ENCODE measurements around the gene IRAK1. TPM values are rescaled to one million over a fixed set of nuclear protein-coding genes. Genes with fewer than 3 reads are reported as not detected.
"Not testable (repeated sequence)": the region's sequence is repeated elsewhere in the genome, so short reads cannot be mapped to it uniquely, and the experiment has no call there.

The IRAK1 gene
- polyA plus RNA-seq, 1 donor from 2014 or later, result 6.8 TPM

- Histone ChIP-seq H2AFZ (ENCODE audit: low read depth, low read length) (no peak overlapping the region), H3K9me2 (ENCODE audit: insufficient read depth, low read length) (no peaks in the 10 kb centered on the region), H4K20me1 (ENCODE audit: insufficient read depth) (no peaks in the 10 kb centered on the region), H3F3A (ENCODE audit: insufficient read depth, low read length, poor library complexity, severe bottlenecking) (no peaks in the 10 kb centered on the region), H3K27me3 (ENCODE audit: insufficient read depth, low read depth, low read length) (no peaks in the 10 kb centered on the region), H3K4me3 (ENCODE audit: low read length) (no peak overlapping the region), H3K9me3 (ENCODE audit: low read length) (no peaks in the 10 kb centered on the region), H3K79me2 (replicated peaks; ENCODE audit: insufficient read depth, low read length) (no peaks in the 10 kb centered on the region), H3K36me3 (ENCODE audit: insufficient read depth, low read length) (no peaks in the 10 kb centered on the region), H3K9ac (ENCODE audit: low read length) (no peak overlapping the region), H3K4me2 (ENCODE audit: low read length) (no peak overlapping the region), H3K27ac (ENCODE audit: low read length) (no peak overlapping the region)
- TF ChIP-seq TAF1 (IDR thresholded peaks at IDR 0.05; ENCODE audit: low read depth) (no peak), EP300 (conservative IDR thresholded peaks at IDR 0.05; ENCODE audit: poor library complexity, severe bottlenecking) (no peak), MXI1 (conservative IDR thresholded peaks at IDR 0.05; ENCODE audit: poor library complexity, severe bottlenecking) (no peak), EZH2 (IDR thresholded peaks at IDR 0.05; ENCODE audit: borderline replicate concordance, insufficient read depth, low read length, poor library complexity, severe bottlenecking) (no peak), CTCF (IDR thresholded peaks at IDR 0.05; ENCODE audit: poor library complexity, severe bottlenecking) (no peak), POLR2AphosphoS5 (IDR thresholded peaks at IDR 0.05) (no peak), SMC3 (conservative IDR thresholded peaks at IDR 0.05; ENCODE audit: poor library complexity) (no peak), REST (IDR thresholded peaks at IDR 0.05; ENCODE audit: borderline replicate concordance) (no peak), RAD21 (conservative IDR thresholded peaks at IDR 0.05) (no peak)
These were observed 20.2 kb downstream of the IRAK1 start for GRCh38 chrX:153999359-154000037.

- Histone ChIP-seq H3K79me2 (replicated peaks; ENCODE audit: insufficient read depth, low read length) (no peaks in the 10 kb centered on the region), H3K4me2 (ENCODE audit: low read length) (no peak overlapping the region), H3K36me3 (ENCODE audit: insufficient read depth, low read length) (no peaks in the 10 kb centered on the region), H3K27ac (ENCODE audit: low read length) (no peak overlapping the region), H3K9me3 (ENCODE audit: low read length) (no peaks in the 10 kb centered on the region), H3F3A (ENCODE audit: insufficient read depth, low read length, poor library complexity, severe bottlenecking) (no peaks in the 10 kb centered on the region), H3K4me3 (ENCODE audit: low read length) (no peak overlapping the region), H3K9ac (ENCODE audit: low read length) (no peak overlapping the region), H3K9me2 (ENCODE audit: insufficient read depth, low read length) (no peaks in the 10 kb centered on the region), H3K27me3 (ENCODE audit: insufficient read depth, low read depth, low read length) (no peaks in the 10 kb centered on the region), H4K20me1 (ENCODE audit: insufficient read depth) (no peaks in the 10 kb centered on the region), H2AFZ (ENCODE audit: low read depth, low read length) (no peak overlapping the region)
- TF ChIP-seq MXI1 (conservative IDR thresholded peaks at IDR 0.05; ENCODE audit: poor library complexity, severe bottlenecking) (no peak), EP300 (conservative IDR thresholded peaks at IDR 0.05; ENCODE audit: poor library complexity, severe bottlenecking) (no peak), EZH2 (IDR thresholded peaks at IDR 0.05; ENCODE audit: borderline replicate concordance, insufficient read depth, low read length, poor library complexity, severe bottlenecking) (no peak), REST (IDR thresholded peaks at IDR 0.05; ENCODE audit: borderline replicate concordance) (no peak), CTCF (IDR thresholded peaks at IDR 0.05; ENCODE audit: poor library complexity, severe bottlenecking) (no peak), POLR2AphosphoS5 (IDR thresholded peaks at IDR 0.05) (no peak), SMC3 (conservative IDR thresholded peaks at IDR 0.05; ENCODE audit: poor library complexity) (no peak), TAF1 (IDR thresholded peaks at IDR 0.05; ENCODE audit: low read depth) (no peak), RAD21 (conservative IDR thresholded peaks at IDR 0.05) (no peak)
These were observed 24.2 kb downstream of the IRAK1 start for GRCh38 chrX:153995504-153995903.

GRCh38 chrX:153994398-153994797 is 25.3 kb downstream of the IRAK1 start:
- not testable (repeated sequence) for H3K27ac ChIP-seq (ENCODE audit: low read length); H3K9ac ChIP-seq (ENCODE audit: low read length); H2AFZ ChIP-seq (ENCODE audit: low read depth, low read length); H4K20me1 ChIP-seq (ENCODE audit: insufficient read depth); H3K9me2 ChIP-seq (ENCODE audit: insufficient read depth, low read length); H3K4me3 ChIP-seq (ENCODE audit: low read length); H3K9me3 ChIP-seq (ENCODE audit: low read length); H3F3A ChIP-seq (ENCODE audit: insufficient read depth, low read length, poor library complexity, severe bottlenecking); H3K4me2 ChIP-seq (ENCODE audit: low read length); H3K79me2 ChIP-seq (replicated peaks; ENCODE audit: insufficient read depth, low read length); H3K36me3 ChIP-seq (ENCODE audit: insufficient read depth, low read length); H3K27me3 ChIP-seq (ENCODE audit: insufficient read depth, low read depth, low read length)
